Panc1 (cell line): Measurements from ENCODE around the gene REXO5. TPM values are rescaled to one million over a fixed set of nuclear protein-coding genes. Genes with fewer than 3 reads are reported as not detected.

Source experiments
- ATAC-seq: fragments of 200-7000 bp; cut with Tn5 transposase; 2 replicates; pipeline ENCODE4 v1.9.1; 2020; ENCODE audit warnings: mild to moderate bottlenecking, moderate library complexity
- BruUV-seq: library from RNA; stranded (reverse); fragments of 400-500 nt; replicated peaks from 2 replicates; lab custom pipeline; 2021; lab: Mats Ljungman, UMichigan
- CTCF ChIA-PET: fragments of 300-600 bp; sonication (Branson Sonifier 250); formaldehyde crosslinking; loops from one replicate; lab custom pipeline; 2022; ENCODE audit warnings: antibody characterized with exemption; lab: Charles Lee
- POLR2A ChIA-PET: fragments of 300-600 bp; sonication (Branson Sonifier 250); formaldehyde crosslinking; loops from one replicate; lab custom pipeline; 2022; ENCODE audit warnings: antibody characterized with exemption; lab: Charles Lee
- DNase-seq: peaks from one replicate; pipeline ENCODE4 v3.0.0-alpha.2; 2010; ENCODE audit warnings: low read depth, low spot score
- H3K27ac ChIP-seq: 2 replicates; pipeline ENCODE4 v1.5.1; 2011; ENCODE audit warnings: mild to moderate bottlenecking, low read length, inconsistent platforms
- H3K27me3 ChIP-seq: fragments of 200-500 bp; sonication (Bioruptor generic); 2 replicates; pipeline ENCODE4 v1.6.0; 2014; ENCODE audit warnings: low read length, inconsistent platforms; ENCODE audit not compliant: control insufficient read depth, insufficient read depth
- H3K36me3 ChIP-seq: fragments of 200-500 bp; sonication (Bioruptor generic); 2 replicates; pipeline ENCODE4 v1.5.1; 2014; ENCODE audit warnings: inconsistent platforms, mild to moderate bottlenecking, low read length, moderate library complexity; ENCODE audit not compliant: control insufficient read depth, insufficient read depth
- H3K4me1 ChIP-seq: 2 replicates; pipeline ENCODE4 v1.5.1; 2011; ENCODE audit warnings: inconsistent platforms, mild to moderate bottlenecking, low read length, moderate library complexity; ENCODE audit not compliant: control insufficient read depth, insufficient read depth
- H3K4me3 ChIP-seq, 2 experiments: 2 replicates each; pipeline ENCODE4 v1.5.1; 2011 to 2012; ENCODE audit warnings: low read depth in 2 of 2, low read length in 2 of 2, mild to moderate bottlenecking in 2 of 2, inconsistent platforms in 1 of 2, moderate library complexity in 1 of 2
- H3K9me3 ChIP-seq: fragments of 200-500 bp; sonication (Bioruptor generic); 2 replicates; pipeline ENCODE4 v1.5.1; 2014; ENCODE audit warnings: low read depth, mild to moderate bottlenecking, inconsistent platforms, low read length, moderate library complexity; ENCODE audit not compliant: control insufficient read depth, insufficient read depth
- CTCF ChIP-seq: fragments of 450-650 bp; IDR thresholded peaks from 2 replicates; pipeline ENCODE4 v1.5.1; 2017; ENCODE audit warnings: mild to moderate bottlenecking
- POLR2AphosphoS5 ChIP-seq: IDR thresholded peaks from 2 replicates; pipeline ENCODE4 v1.6.1; 2012; ENCODE audit warnings: mild to moderate bottlenecking, low read depth, low read length, moderate library complexity
- REST ChIP-seq, 2 experiments: IDR thresholded peaks; 2 replicates each; pipeline ENCODE4 v1.6.1; 2011 to 2012; ENCODE audit warnings: low read depth in 2 of 2, control low read depth in 1 of 2, low read length in 1 of 2, mild to moderate bottlenecking in 1 of 2, moderate library complexity in 1 of 2; ENCODE audit not compliant: insufficient read depth in 1 of 2
- SIN3A ChIP-seq: IDR thresholded peaks from 2 replicates; pipeline ENCODE4 v1.6.1; 2012; ENCODE audit warnings: low read depth, mild to moderate bottlenecking, low read length, moderate library complexity, borderline replicate concordance; ENCODE audit not compliant: insufficient read depth
- TCF7L2 ChIP-seq: IDR thresholded peaks from 2 replicates; pipeline ENCODE4 v1.6.1; 2011; ENCODE audit warnings: mild to moderate bottlenecking, low read depth, low read length, inconsistent platforms
- in situ Hi-C: cut with HindIII; loops from 2 replicates; pipeline ENCODE4 v1.10.0; 2016; ENCODE audit warnings: low sequenced_read_pairs, low pct_unique_long_range_greater_than_20kb
- intact Hi-C: fragments of 100-400 bp; cut with micrococcal nuclease; formaldehyde crosslinking; loops from one replicate; pipeline ENCODE4 v1.10.0; 2022; ENCODE audit not compliant: unreplicated experiment
- total RNA-seq: library from RNA; stranded (reverse); gene quantifications from one replicate; pipeline ENCODE4 v1.2.1, GENCODE V29; 2021; ENCODE audit not compliant: unreplicated experiment

Gene REXO5
- total RNA-seq, 1 experiment from 2014 or later = 13.6 TPM

DNA sequence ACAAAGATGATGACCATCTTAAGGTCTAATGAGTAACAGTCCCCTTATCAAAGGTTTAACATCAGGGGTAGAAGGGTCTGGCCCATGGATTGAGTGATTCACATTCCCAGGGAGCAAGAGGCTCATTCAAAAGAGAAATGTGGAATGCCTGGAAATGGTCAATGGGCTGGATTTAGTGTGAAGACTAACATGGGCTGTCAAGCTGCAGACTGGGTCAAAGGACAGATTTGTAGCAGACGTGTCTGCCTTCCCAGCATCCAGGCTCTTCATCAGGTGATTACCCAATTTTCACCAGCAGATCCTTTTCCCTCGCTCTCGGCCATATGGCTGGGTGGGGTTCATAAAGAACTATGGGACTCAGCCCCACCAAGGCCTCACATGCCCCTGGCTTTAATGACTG, 67.0 kb downstream of the REXO5 start:
- no peaks in the 10 kb centered on the region for H3K27me3 ChIP-seq
- POLR2A ChIA-PET = no interaction called here
- DNase-seq (no peak), ATAC-seq (no peak)
- H3K36me3 ChIP-seq = no peaks in the 10 kb centered on the region
- CTCF ChIA-PET = no interaction called here
- BruUV-seq = no TSS peak
- peaks cover 14% of the 10 kb centered on the region; the same call in 1 of the 2 replicates for H3K4me1 ChIP-seq
- no peak overlapping the region for H3K4me3 ChIP-seq
- no peak for TF ChIP-seq POLR2AphosphoS5
- no peak for TF ChIP-seq CTCF
- no peak for TF ChIP-seq REST (IDR thresholded peaks at IDR 0.05; ENCODE audit: insufficient read depth in 1 of 2, low read depth in 2 of 2, low read length in 1 of 2)
- TF ChIP-seq SIN3A = no peak
- TF ChIP-seq TCF7L2 = no peak
- H3K9me3 ChIP-seq = no peaks in the 10 kb centered on the region
- H3K27ac ChIP-seq = no peak overlapping the region
- in situ Hi-C loops = no loop called here
- intact Hi-C loops = no loop called here

- H3K4me3 ChIP-seq = no peak overlapping the region
- intact Hi-C loops = no loop called here
- ATAC-seq = no peak
- no peaks in the 10 kb centered on the region for H3K27me3 ChIP-seq
- no peaks in the 10 kb centered on the region for H3K9me3 ChIP-seq
- TF ChIP-seq CTCF (no peak), SIN3A (no peak), REST (IDR thresholded peaks at IDR 0.05; ENCODE audit: insufficient read depth in 1 of 2, low read depth in 2 of 2, low read length in 1 of 2) (no peak), TCF7L2 (no peak), POLR2AphosphoS5 (no peak)
- no peak overlapping the region for H3K27ac ChIP-seq
- CTCF ChIA-PET = interaction anchor here (0.8 kb wide), 1 partner anchor 210 kb away, joined by 10 read pairs; no protein-coding TSS in a partner anchor
- in situ Hi-C loops = no loop called here
- DNase-seq = no peak
- H3K4me1 ChIP-seq = peaks cover 13% of the 10 kb centered on the region
- H3K36me3 ChIP-seq = no peaks in the 10 kb centered on the region
- POLR2A ChIA-PET = interaction anchor here (0.7 kb wide), 1 partner anchor 258 kb away, joined by 7 read pairs; no protein-coding TSS in a partner anchor
- no TSS peak for BruUV-seq
Observed at GRCh38 chr16:20874088-20874581, 67.8 kb downstream of the REXO5 start.
